ENCODE measurements around the gene SMIM24.

DNA sequence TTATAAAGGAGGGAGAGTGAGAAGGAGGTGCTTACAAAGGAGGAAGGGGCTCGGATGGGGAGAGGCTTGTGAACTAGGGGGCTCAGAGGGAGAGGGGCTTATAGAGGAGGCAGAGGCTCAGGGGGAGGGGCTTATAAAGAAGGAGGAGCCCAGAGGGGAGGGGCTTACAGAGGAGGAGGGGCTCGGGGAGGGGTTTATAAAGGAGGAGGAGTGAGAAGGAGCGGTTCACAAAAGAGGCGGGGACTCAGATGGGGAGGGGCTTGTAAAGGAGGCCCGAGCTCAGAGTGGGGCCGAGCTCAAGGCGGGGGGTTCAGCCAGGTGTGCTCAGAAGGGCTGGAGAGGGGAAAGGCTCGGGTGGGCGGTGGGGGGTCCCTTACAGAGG, 500 bp downstream of the SMIM24 start:
- TF ChIP-seq CTCF (IDR thresholded peaks at IDR 0.05) (no peak), ZFX (IDR thresholded peaks at IDR 0.05; ENCODE audit: borderline replicate concordance) (no peak)
